Heart left ventricle (tissue), 13 donors: ENCODE measurements around the gene SORCS2.

Experiments
- POLR2A ChIP-seq, 2 donors: fragments of 450-650 bp; IDR thresholded peaks; one replicate each; pipeline ENCODE4 v1.6.1; 2017; ENCODE audit warnings: antibody characterized with exemption in 2 of 2, mild to moderate bottlenecking in 2 of 2, moderate library complexity in 2 of 2
- TF ChIP-seq, protein P1 (sequence below), 12 donors: fragments of 200-600 bp; sonication (generic) in 4 of 12; IDR thresholded peaks; one replicate each; pipeline versions ENCODE4 v1.5.0 to v1.8.0; 2018 to 2022; ENCODE audit warnings: antibody characterized with exemption in 12 of 12, mild to moderate bottlenecking in 5 of 12
- donor health status: ischemic (EF 13 %, LVEDD 7.1; RV severe dilation, severe dysfunction).
- donor health status: DM: no; HTN: yes; CAD: no.
- donor health status: DM: no; HTN: no; CAD: no.
- donor health status: ischemic (EF 25% LVEDD 6.9; RV normal size, moderate dysfunction).
- donor health status: ischemic (EF 25% LVEDD 5.7; RV mildly dilated, moderate dysfunction).
- donor health status: ischemic (EF 35%, LVEDD 5.7; RV mildly dilated, moderate dysfunction).
- donor health status: nonischemic (EF 11% LVEDD 7.7; RV severe dilation, severe dysfunction).
- donor health status: DM: yes; HTN: yes; CAD: no.
- donor health status: PGD.
- donor health status: ischemic (EF 29% LVEDD 5.4; RV normal size, mild dysfunction).
- donor health status: nonischemic (EF 23%, LVEDD 6.1; RV moderate dilation, normal function).

DNA sequence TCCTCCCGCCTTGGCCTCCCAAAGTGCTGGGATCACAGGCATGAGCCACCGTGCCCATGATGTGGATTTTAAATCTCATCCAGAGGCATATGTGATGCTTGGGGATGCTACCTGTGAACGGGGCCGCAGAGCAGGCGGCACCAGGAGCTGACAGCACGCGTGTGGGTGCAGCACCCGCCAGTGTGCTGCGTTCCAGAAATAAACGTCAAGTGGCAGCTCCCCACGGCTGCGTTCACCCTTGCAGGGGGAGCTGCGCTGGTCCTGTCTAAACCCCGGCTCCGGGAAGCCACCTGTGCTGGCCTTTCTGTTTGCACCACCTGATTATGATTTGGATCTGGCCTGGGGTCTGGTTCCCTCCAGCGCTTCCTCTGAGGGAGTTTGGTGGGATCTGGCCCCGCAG lies 77.8 kb downstream of the SORCS2 start:
- TF ChIP-seq, protein P1, sequence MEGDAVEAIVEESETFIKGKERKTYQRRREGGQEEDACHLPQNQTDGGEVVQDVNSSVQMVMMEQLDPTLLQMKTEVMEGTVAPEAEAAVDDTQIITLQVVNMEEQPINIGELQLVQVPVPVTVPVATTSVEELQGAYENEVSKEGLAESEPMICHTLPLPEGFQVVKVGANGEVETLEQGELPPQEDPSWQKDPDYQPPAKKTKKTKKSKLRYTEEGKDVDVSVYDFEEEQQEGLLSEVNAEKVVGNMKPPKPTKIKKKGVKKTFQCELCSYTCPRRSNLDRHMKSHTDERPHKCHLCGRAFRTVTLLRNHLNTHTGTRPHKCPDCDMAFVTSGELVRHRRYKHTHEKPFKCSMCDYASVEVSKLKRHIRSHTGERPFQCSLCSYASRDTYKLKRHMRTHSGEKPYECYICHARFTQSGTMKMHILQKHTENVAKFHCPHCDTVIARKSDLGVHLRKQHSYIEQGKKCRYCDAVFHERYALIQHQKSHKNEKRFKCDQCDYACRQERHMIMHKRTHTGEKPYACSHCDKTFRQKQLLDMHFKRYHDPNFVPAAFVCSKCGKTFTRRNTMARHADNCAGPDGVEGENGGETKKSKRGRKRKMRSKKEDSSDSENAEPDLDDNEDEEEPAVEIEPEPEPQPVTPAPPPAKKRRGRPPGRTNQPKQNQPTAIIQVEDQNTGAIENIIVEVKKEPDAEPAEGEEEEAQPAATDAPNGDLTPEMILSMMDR (IDR thresholded peaks at IDR 0.05), result no peak
- TF ChIP-seq POLR2A (IDR thresholded peaks at IDR 0.05), result no peak
